GM10266 (cell line): Measurements from ENCODE around the gene MBNL3.

Source experiments
- DNase-seq: peaks from one replicate; pipeline ENCODE4 v3.0.0; 2012; ENCODE audit errors: extremely low spot score
- CTCF ChIP-seq: IDR thresholded peaks from 2 replicates; pipeline ENCODE4 v1.5.1; 2012; ENCODE audit warnings: mild to moderate bottlenecking, low read depth; ENCODE audit not compliant: control insufficient read depth, insufficient read depth; ENCODE audit errors: missing control alignments

The MBNL3 gene

DNA sequence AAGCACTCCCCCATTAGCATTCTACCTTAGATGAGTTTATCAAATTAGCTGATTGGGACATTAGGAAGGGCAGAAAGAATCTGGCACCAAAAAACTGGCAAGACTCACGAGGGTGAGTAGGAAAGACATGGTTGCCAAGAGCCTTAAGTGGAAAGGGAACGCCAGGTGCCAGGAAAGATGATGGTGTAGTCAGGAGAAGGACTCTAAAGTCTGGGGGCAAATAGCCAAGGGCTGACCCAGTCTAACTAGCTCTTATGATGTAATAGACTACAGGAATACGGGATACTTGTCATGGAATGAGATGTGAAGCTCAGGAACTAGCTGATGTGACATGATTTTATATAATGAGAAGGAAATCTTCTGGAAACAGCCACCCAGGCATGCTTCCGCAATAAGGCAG, 94.8 kb downstream of the MBNL3 start:
- no peak for TF ChIP-seq CTCF
- DNase-seq: no peak

DNA sequence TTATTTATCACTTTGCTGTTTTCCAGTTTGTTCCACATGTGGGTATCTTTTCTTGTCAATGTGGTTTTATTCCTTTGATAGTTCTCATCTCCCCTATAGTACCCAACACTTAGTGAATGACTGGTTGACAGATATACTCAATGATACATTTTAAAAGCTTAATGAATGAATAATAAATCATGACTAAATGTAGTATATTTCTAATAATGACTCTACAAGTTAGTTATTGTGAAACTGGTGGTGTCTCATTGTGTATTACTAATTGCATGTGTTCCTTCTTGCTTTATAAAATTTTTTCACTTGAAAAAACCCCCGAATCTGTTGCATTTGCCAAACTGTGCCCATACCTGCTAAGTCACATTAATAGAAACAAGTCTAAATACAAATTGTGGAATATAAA, 95.4 kb downstream of the MBNL3 start:
- DNase-seq: no peak
- no peak for TF ChIP-seq CTCF

DNA sequence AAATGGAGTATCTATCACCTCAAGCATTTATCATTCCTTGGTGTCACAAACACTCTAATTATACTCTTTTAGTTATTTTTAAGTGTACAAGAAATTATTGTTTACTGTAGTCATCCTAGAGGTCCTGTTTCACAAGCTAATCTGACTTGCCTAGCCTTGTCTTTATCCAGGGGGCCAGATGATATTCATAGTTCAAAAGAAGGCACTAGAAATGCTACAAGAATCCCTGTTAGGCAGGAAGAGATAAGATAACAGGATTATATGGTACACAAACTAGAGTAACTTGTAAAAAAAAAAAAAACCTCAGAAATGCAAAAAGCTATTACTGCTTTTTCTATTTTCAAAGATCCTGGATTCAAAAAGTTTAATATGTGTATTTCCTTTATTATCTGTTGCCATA, 95.8 kb downstream of the MBNL3 start:
- TF ChIP-seq CTCF: no peak
- DNase-seq: no peak

- DNase-seq: no peak
- TF ChIP-seq CTCF: no peak
These were observed 98.0 kb downstream of the MBNL3 start for GRCh38 chrX:132390792-132391191.

GRCh38 chrX:132389480-132389879, 99.4 kb downstream of the MBNL3 start:
- no peak for TF ChIP-seq CTCF
- no peak for DNase-seq

- TF ChIP-seq CTCF: no peak
- DNase-seq: no peak
These were observed 100.5 kb downstream of the MBNL3 start for GRCh38 chrX:132388371-132388770.

- TF ChIP-seq CTCF: no peak
- no peak for DNase-seq
These were observed 104.5 kb downstream of the MBNL3 start for GRCh38 chrX:132384301-132384700.
